ENCODE measurements around the gene POLR1G. TPM values are rescaled to one million over a fixed set of nuclear protein-coding genes. Genes with fewer than 3 reads are reported as not detected.

Gene POLR1G
- total RNA-seq, 1 experiment from 2014 or later = 43.4 TPM

GRCh38 chr19:45404557-45405434, 1.6 kb upstream of the POLR1G start, which contains the start of gene PPP1R13L:
PPP1R13L (minus strand) TSS chr19:45405069; CDS start chr19:45398318, 6,751 bp downstream.
- peak; percentile 98 for DNase-seq
- H3K4me3 Mint-ChIP-seq = peak within 1 kb of the TSS; percentile 99
- no peak within 1 kb of the TSS for H3K23ac ChIP-seq (ENCODE audit: insufficient read length, low read depth, low read length)
- H3K36me3 Mint-ChIP-seq (ENCODE audit: insufficient read depth in 1 of 3, low read depth in 3 of 3) = peaks cover 12 to 19% (median 15%) of the 10 kb centered on the region in 3 experiments; a peak in 6 of 7 replicates
- no peak within 1 kb of the TSS for H2AFZ ChIP-seq (ENCODE audit: low read length)
- H3K4ac ChIP-seq (ENCODE audit: low read depth, low read length) = no peak within 1 kb of the TSS; the same call in 1 of the 2 replicates
- no peak within 1 kb of the TSS for H2BK20ac ChIP-seq (ENCODE audit: low read depth, low read length, poor library complexity, severe bottlenecking)
- H3K18ac ChIP-seq (ENCODE audit: insufficient read length, low read depth, low read length) = peak within 1 kb of the TSS; percentile 73
- peak within 1 kb of the TSS; percentile 56 for H3K9ac ChIP-seq (ENCODE audit: extremely low read depth, insufficient read length, low read length)
- no peaks in the 10 kb centered on the region for H3K9me3 ChIP-seq (ENCODE audit: control insufficient read depth, low read depth, low read length)
- H3K27me3 ChIP-seq (ENCODE audit: insufficient read depth, low read length) = no peaks in the 10 kb centered on the region
- peaks cover 7% of the 10 kb centered on the region; the same call in 1 of the 2 replicates for H3K4me1 ChIP-seq (ENCODE audit: insufficient read depth, low read length)
- H3K79me1 ChIP-seq (ENCODE audit: insufficient read depth, low read depth, low read length, poor library complexity, severe bottlenecking) = no peaks in the 10 kb centered on the region
- peak within 1 kb of the TSS; percentile 75 for H3K27ac ChIP-seq (ENCODE audit: insufficient read length, low read depth, low read length)
- no peaks in the 10 kb centered on the region for H4K20me1 ChIP-seq (ENCODE audit: control insufficient read depth, insufficient read depth, insufficient read length)
- H3K4me2 ChIP-seq (ENCODE audit: insufficient read depth, insufficient read length, low read length) = peak within 1 kb of the TSS; percentile 93
- no peak within 1 kb of the TSS for H4K91ac ChIP-seq (ENCODE audit: insufficient read length, low read depth, low read length)
- H3K79me2 ChIP-seq (ENCODE audit: insufficient read depth, low read length) = no peaks in the 10 kb centered on the region; the same call in 1 of the 2 replicates
- H3K27ac Mint-ChIP-seq = peak within 1 kb of the TSS; percentile 99 to 100 (median 100)
- H3K14ac ChIP-seq (ENCODE audit: insufficient read depth, low read length) = peak within 1 kb of the TSS; percentile 62; the same call in 1 of the 2 replicates
- TF ChIP-seq CTCF (conservative IDR thresholded peaks at IDR 0.05) = no peak
- no peak within 1 kb of the TSS for H4K8ac ChIP-seq (replicated peaks; ENCODE audit: insufficient read length, low read depth, low read length)
- H2AK5ac ChIP-seq (ENCODE audit: insufficient read length, low read length) = no peak within 1 kb of the TSS
- no CpG with 5 or more reads among the region's 46 CpGs for WGBS (ENCODE audit: extremely low coverage, insufficient read length, low lambda C conversion rate)
- H3K9me3 Mint-ChIP-seq = no peaks in the 10 kb centered on the region; a peak in 1 of 5 replicates
- H3K4me1 Mint-ChIP-seq = peaks cover 21 to 30% of the 10 kb centered on the region in 2 experiments
- H2BK12ac ChIP-seq (ENCODE audit: insufficient read length, low read depth, low read length) = no peak within 1 kb of the TSS
- H2BK15ac ChIP-seq (ENCODE audit: low read depth, low read length) = no peak within 1 kb of the TSS
- no peak within 1 kb of the TSS for H2BK120ac ChIP-seq (ENCODE audit: low read depth, low read length, poor library complexity, severe bottlenecking)
- peaks cover 18% of the 10 kb centered on the region for H3K23me2 ChIP-seq (ENCODE audit: insufficient read length, low read depth, low read length, poor library complexity, severe bottlenecking)
- no peak within 1 kb of the TSS for H3T11ph ChIP-seq (ENCODE audit: low read length)
- H3K56ac ChIP-seq (ENCODE audit: insufficient read length, low read depth, low read length) = no peak within 1 kb of the TSS
- no peak within 1 kb of the TSS for H4K5ac ChIP-seq (ENCODE audit: insufficient read length, low read depth, low read length)
- no peak within 1 kb of the TSS for H2BK5ac ChIP-seq (ENCODE audit: insufficient read length, low read length)
- peaks cover 4% of the 10 kb centered on the region; the same call in 1 of the 2 replicates for H3K27me3 Mint-ChIP-seq (ENCODE audit: low read depth)
